ENCODE data around the gene FAHD2B. TPM values are rescaled to one million over a fixed set of nuclear protein-coding genes. Genes with fewer than 3 reads are reported as not detected.
"Not testable (repeated sequence)": the region's sequence is repeated elsewhere in the genome, so short reads cannot be mapped to it uniquely, and the experiment has no call there.

The FAHD2B gene
- total RNA-seq, 1 donor from 2014 or later = 24.8 TPM

- no peaks in the 10 kb centered on the region for H3K36me3 Mint-ChIP-seq (ENCODE audit: low read depth)
- no peak overlapping the region for H3K27ac Mint-ChIP-seq (ENCODE audit: unreplicated experiment)
- DNase-seq (ENCODE audit: low spot score) = no peak
- peaks cover 9% of the 10 kb centered on the region for H3K9me3 Mint-ChIP-seq (ENCODE audit: low read depth)
- H3K4me3 Mint-ChIP-seq (ENCODE audit: unreplicated experiment) = no peak overlapping the region
- TF ChIP-seq CTCF (IDR thresholded peaks at IDR 0.05) = no peak
- H3K4me1 Mint-ChIP-seq (ENCODE audit: low read depth) = no peaks in the 10 kb centered on the region
- peaks cover 26% of the 10 kb centered on the region for H3K27me3 Mint-ChIP-seq (ENCODE audit: low read depth)
These were observed 26.6 kb downstream of the FAHD2B start for GRCh38 chr2:97068074-97068473.

- Mint-ChIP-seq H3K9me3 (ENCODE audit: low read depth) (peaks cover 9% of the 10 kb centered on the region), H3K27ac (ENCODE audit: unreplicated experiment) (no peak overlapping the region), H3K36me3 (ENCODE audit: low read depth) (no peaks in the 10 kb centered on the region), H3K4me1 (ENCODE audit: low read depth) (no peaks in the 10 kb centered on the region), H3K4me3 (ENCODE audit: unreplicated experiment) (no peak overlapping the region), H3K27me3 (ENCODE audit: low read depth) (peaks cover 30% of the 10 kb centered on the region)
- no peak for DNase-seq (ENCODE audit: low spot score)
- TF ChIP-seq CTCF (IDR thresholded peaks at IDR 0.05) = no peak
These were observed 27.2 kb downstream of the FAHD2B start for GRCh38 chr2:97067279-97068004.

- H3K36me3 Mint-ChIP-seq (ENCODE audit: low read depth); H3K4me1 Mint-ChIP-seq (ENCODE audit: low read depth); H3K4me3 Mint-ChIP-seq (ENCODE audit: unreplicated experiment); DNase-seq (ENCODE audit: low spot score); H3K27ac Mint-ChIP-seq (ENCODE audit: unreplicated experiment); H3K9me3 Mint-ChIP-seq (ENCODE audit: low read depth): not testable (repeated sequence)
- H3K27me3 Mint-ChIP-seq (ENCODE audit: low read depth) = peaks cover 30% of the 10 kb centered on the region
These were observed 28.7 kb downstream of the FAHD2B start for GRCh38 chr2:97066030-97066429.

GRCh38 chr2:97062020-97062419 lies 32.7 kb downstream of the FAHD2B start:
- not testable (repeated sequence) for DNase-seq (ENCODE audit: low spot score); H3K36me3 Mint-ChIP-seq (ENCODE audit: low read depth); H3K27ac Mint-ChIP-seq (ENCODE audit: unreplicated experiment); H3K9me3 Mint-ChIP-seq (ENCODE audit: low read depth); H3K4me1 Mint-ChIP-seq (ENCODE audit: low read depth); H3K4me3 Mint-ChIP-seq (ENCODE audit: unreplicated experiment)
- H3K27me3 Mint-ChIP-seq (ENCODE audit: low read depth) = peaks cover 25% of the 10 kb centered on the region

GRCh38 chr2:97059782-97060181 lies 34.9 kb downstream of the FAHD2B start:
- not testable (repeated sequence) for H3K36me3 Mint-ChIP-seq (ENCODE audit: low read depth); H3K9me3 Mint-ChIP-seq (ENCODE audit: low read depth); H3K27ac Mint-ChIP-seq (ENCODE audit: unreplicated experiment); H3K4me3 Mint-ChIP-seq (ENCODE audit: unreplicated experiment); DNase-seq (ENCODE audit: low spot score); H3K4me1 Mint-ChIP-seq (ENCODE audit: low read depth)
- H3K27me3 Mint-ChIP-seq (ENCODE audit: low read depth) = peaks cover 19% of the 10 kb centered on the region

- H3K27ac Mint-ChIP-seq (ENCODE audit: unreplicated experiment); DNase-seq (ENCODE audit: low spot score); H3K4me3 Mint-ChIP-seq (ENCODE audit: unreplicated experiment); H3K27me3 Mint-ChIP-seq (ENCODE audit: low read depth); H3K9me3 Mint-ChIP-seq (ENCODE audit: low read depth); H3K4me1 Mint-ChIP-seq (ENCODE audit: low read depth); H3K36me3 Mint-ChIP-seq (ENCODE audit: low read depth): not testable (repeated sequence)
These were observed 38.5 kb downstream of the FAHD2B start for GRCh38 chr2:97056150-97056549.

- H3K4me1 Mint-ChIP-seq (ENCODE audit: low read depth); H3K9me3 Mint-ChIP-seq (ENCODE audit: low read depth); H3K36me3 Mint-ChIP-seq (ENCODE audit: low read depth); H3K27me3 Mint-ChIP-seq (ENCODE audit: low read depth); DNase-seq (ENCODE audit: low spot score); H3K27ac Mint-ChIP-seq (ENCODE audit: unreplicated experiment); H3K4me3 Mint-ChIP-seq (ENCODE audit: unreplicated experiment): not testable (repeated sequence)
These were observed 44.6 kb downstream of the FAHD2B start for GRCh38 chr2:97050032-97050431.

GRCh38 chr2:97048448-97048847 lies 46.2 kb downstream of the FAHD2B start:
- not testable (repeated sequence) for H3K9me3 Mint-ChIP-seq (ENCODE audit: low read depth); H3K36me3 Mint-ChIP-seq (ENCODE audit: low read depth); DNase-seq (ENCODE audit: low spot score); H3K4me1 Mint-ChIP-seq (ENCODE audit: low read depth); H3K27ac Mint-ChIP-seq (ENCODE audit: unreplicated experiment); H3K27me3 Mint-ChIP-seq (ENCODE audit: low read depth); H3K4me3 Mint-ChIP-seq (ENCODE audit: unreplicated experiment)

- not testable (repeated sequence) for DNase-seq (ENCODE audit: low spot score); H3K4me3 Mint-ChIP-seq (ENCODE audit: unreplicated experiment); H3K4me1 Mint-ChIP-seq (ENCODE audit: low read depth); H3K27ac Mint-ChIP-seq (ENCODE audit: unreplicated experiment); H3K9me3 Mint-ChIP-seq (ENCODE audit: low read depth); H3K36me3 Mint-ChIP-seq (ENCODE audit: low read depth)
- peaks cover 12% of the 10 kb centered on the region for H3K27me3 Mint-ChIP-seq (ENCODE audit: low read depth)
These were observed 48.0 kb downstream of the FAHD2B start for GRCh38 chr2:97046676-97047075.

GRCh38 chr2:97045895-97046499 lies 48.7 kb downstream of the FAHD2B start:
- not testable (repeated sequence) for H3K4me3 Mint-ChIP-seq (ENCODE audit: unreplicated experiment); H3K27ac Mint-ChIP-seq (ENCODE audit: unreplicated experiment); DNase-seq (ENCODE audit: low spot score); H3K9me3 Mint-ChIP-seq (ENCODE audit: low read depth); H3K36me3 Mint-ChIP-seq (ENCODE audit: low read depth); H3K4me1 Mint-ChIP-seq (ENCODE audit: low read depth)
- peaks cover 12% of the 10 kb centered on the region for H3K27me3 Mint-ChIP-seq (ENCODE audit: low read depth)
